Activated naive CD4-positive, alpha-beta T cell treated with anti-CD3 and anti-CD28 coated beads, Interleukin-2, amount 50 U/mL, for 24 hours (primary cell): Measurements from ENCODE around the gene CES5A.
"Not testable (repeated sequence)": the region's sequence is repeated elsewhere in the genome, so short reads cannot be mapped to it uniquely, and the experiment has no call there.

Experiments used
- H3K27ac Mint-ChIP-seq: one replicate; pipeline ENCODE4 v1.8.0; 2021; ENCODE audit warnings: mild to moderate bottlenecking, mixed read lengths
- H3K27me3 Mint-ChIP-seq: one replicate; pipeline ENCODE4 v1.8.0; 2021; ENCODE audit warnings: mixed read lengths
- H3K36me3 Mint-ChIP-seq: one replicate; pipeline ENCODE4 v1.8.0; 2021; ENCODE audit warnings: mixed read lengths
- H3K4me1 Mint-ChIP-seq: one replicate; pipeline ENCODE4 v1.8.0; 2021; ENCODE audit warnings: mixed read lengths
- H3K4me3 Mint-ChIP-seq: one replicate; pipeline ENCODE4 v1.8.0; 2021; ENCODE audit warnings: mild to moderate bottlenecking, mixed read lengths
- H3K9me3 Mint-ChIP-seq: one replicate; pipeline ENCODE4 v1.8.0; 2021; ENCODE audit warnings: mixed read lengths

CES5A gene

DNA sequence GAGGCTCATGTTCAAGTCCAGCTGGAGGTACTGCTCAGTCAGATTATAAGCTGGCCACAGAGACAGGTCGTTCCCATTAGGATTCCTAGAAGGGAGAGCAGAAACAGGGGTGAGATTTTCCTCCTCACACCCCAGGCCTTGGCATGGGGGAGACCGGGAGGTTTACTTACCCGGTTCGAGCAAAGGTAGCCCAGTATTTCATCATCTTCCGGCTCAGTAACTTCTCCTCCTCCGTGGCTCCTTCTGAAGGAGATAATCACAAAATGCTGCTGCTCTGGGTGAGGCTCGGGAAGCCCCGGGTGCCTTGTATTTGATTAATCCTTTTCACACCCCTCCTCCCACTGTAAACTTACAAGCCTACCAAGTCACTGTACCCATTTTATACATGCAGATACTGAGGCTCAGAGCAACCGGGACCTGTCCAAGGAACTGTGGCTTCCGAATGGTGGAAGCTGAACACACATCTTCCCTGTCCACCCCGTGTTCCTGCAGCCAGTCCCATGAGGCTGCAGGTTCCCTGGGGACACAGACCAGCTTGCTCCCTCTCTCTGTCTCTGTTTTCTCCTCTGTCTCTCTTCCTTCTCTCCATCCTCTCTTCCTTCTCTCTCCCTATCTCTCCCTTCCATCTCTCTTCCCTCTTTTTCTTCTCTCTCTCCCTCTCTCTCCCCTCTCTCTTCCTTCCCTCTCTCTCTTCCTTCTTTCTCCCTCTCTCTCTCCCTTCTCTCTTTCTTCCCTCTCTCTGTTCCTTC is 28.4 kb downstream of the CES5A start:
- H3K4me3 Mint-ChIP-seq, result no peak overlapping the region
- no peaks in the 10 kb centered on the region for H3K36me3 Mint-ChIP-seq
- H3K27ac Mint-ChIP-seq, result no peak overlapping the region
- no peaks in the 10 kb centered on the region for H3K9me3 Mint-ChIP-seq
- H3K27me3 Mint-ChIP-seq, result peaks cover 15% of the 10 kb centered on the region
- H3K4me1 Mint-ChIP-seq, result no peaks in the 10 kb centered on the region

DNA sequence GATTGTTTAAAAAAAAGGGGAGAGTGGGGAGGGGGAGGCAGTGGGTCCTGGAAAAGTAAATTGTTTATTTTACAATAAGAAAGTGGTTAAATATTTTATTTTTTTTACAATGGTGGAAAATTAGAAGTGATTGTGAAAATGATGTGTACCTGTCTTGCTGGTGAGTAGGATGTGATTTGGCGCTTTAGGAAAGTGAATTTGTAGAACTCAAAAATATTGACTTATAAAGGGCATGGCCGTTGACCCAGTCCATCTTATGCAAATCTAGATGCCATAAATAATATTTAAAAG is 32.1 kb downstream of the CES5A start:
- H3K36me3 Mint-ChIP-seq, result no peaks in the 10 kb centered on the region
- H3K27me3 Mint-ChIP-seq, result peaks cover 8% of the 10 kb centered on the region
- no peaks in the 10 kb centered on the region for H3K9me3 Mint-ChIP-seq
- no peak overlapping the region for H3K27ac Mint-ChIP-seq
- no peaks in the 10 kb centered on the region for H3K4me1 Mint-ChIP-seq
- H3K4me3 Mint-ChIP-seq, result no peak overlapping the region

DNA sequence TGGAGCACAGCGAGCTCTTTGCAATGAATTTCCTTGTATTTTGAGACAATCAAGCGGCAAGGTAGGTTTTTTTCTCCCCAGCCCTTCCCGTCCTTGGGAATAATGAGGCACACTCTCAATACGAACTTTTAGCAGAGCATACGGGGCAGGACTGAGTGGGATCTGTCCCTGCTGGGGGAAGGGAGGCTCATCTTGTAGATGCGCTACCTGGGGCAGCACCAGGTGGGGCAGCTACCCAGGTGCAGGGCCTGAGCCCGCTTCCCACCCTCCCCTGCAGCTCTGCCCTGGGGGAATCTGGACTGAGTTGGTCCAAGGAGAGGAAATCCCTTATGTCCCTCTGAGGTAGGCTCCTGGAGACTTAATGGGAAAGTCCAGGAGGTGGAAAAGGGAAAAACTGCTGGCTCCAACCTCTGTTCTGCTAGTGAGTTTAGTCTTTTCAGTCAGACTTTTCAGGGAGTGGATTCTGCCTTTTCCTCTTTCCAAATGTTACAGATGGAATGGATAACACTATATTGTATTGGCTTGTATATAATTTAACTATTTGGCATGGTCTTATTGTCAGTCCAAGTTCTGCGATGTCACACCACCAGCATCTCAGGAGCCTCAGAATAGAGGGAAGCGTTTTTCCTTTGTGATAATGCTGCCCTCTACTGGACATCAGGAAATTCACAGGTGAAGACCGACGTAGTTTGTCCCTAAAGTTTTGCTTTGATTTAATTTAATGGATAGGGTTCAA is 32.6 kb downstream of the CES5A start:
- Mint-ChIP-seq H3K27ac (no peak overlapping the region), H3K4me3 (no peak overlapping the region), H3K9me3 (no peaks in the 10 kb centered on the region), H3K27me3 (peaks cover 8% of the 10 kb centered on the region), H3K36me3 (no peaks in the 10 kb centered on the region), H3K4me1 (no peaks in the 10 kb centered on the region)

DNA sequence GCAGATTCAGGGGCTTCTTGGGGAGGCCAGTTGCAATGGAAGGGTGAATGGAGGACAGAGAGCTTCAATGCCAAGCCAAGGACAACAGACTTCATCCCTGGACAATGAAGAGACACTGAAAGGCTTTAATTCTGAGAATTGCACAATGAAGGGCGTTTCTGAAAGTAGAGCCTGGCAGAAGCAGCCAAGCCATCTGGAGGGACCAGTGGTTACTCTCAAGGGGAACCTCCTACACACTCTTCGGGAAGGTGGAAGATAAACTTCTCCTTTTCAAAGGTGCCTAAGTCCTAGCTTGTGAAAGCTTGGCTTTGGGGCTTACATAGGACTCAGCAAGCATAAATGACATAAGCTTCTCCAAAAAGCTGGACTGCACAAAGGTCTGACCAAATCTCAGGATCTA is 36.1 kb downstream of the CES5A start:
- Mint-ChIP-seq H3K4me1 (no peaks in the 10 kb centered on the region), H3K36me3 (no peaks in the 10 kb centered on the region), H3K4me3 (no peak overlapping the region), H3K9me3 (no peaks in the 10 kb centered on the region), H3K27ac (no peak overlapping the region), H3K27me3 (peaks cover 2% of the 10 kb centered on the region)

GRCh38 chr16:55836158-55836611 is 39.0 kb downstream of the CES5A start:
- Mint-ChIP-seq H3K4me1 (no peaks in the 10 kb centered on the region), H3K36me3 (no peaks in the 10 kb centered on the region), H3K9me3 (no peaks in the 10 kb centered on the region), H3K27me3 (no peaks in the 10 kb centered on the region), H3K4me3 (no peak overlapping the region), H3K27ac (no peak overlapping the region)

GRCh38 chr16:55835581-55835980 is 39.6 kb downstream of the CES5A start:
- Mint-ChIP-seq H3K36me3 (no peaks in the 10 kb centered on the region), H3K4me1 (no peaks in the 10 kb centered on the region), H3K4me3 (no peak overlapping the region), H3K27ac (no peak overlapping the region), H3K27me3 (no peaks in the 10 kb centered on the region), H3K9me3 (no peaks in the 10 kb centered on the region)

GRCh38 chr16:55835173-55835572 is 40.0 kb downstream of the CES5A start:
- not testable (repeated sequence) for H3K36me3 Mint-ChIP-seq, H3K4me3 Mint-ChIP-seq, H3K27me3 Mint-ChIP-seq, H3K27ac Mint-ChIP-seq, H3K9me3 Mint-ChIP-seq, H3K4me1 Mint-ChIP-seq

- Mint-ChIP-seq H3K4me1 (no peaks in the 10 kb centered on the region), H3K27ac (no peak overlapping the region), H3K4me3 (no peak overlapping the region), H3K36me3 (no peaks in the 10 kb centered on the region), H3K9me3 (no peaks in the 10 kb centered on the region), H3K27me3 (peaks cover 1% of the 10 kb centered on the region)
These were observed 41.1 kb downstream of the CES5A start for GRCh38 chr16:55834049-55834448.

DNA sequence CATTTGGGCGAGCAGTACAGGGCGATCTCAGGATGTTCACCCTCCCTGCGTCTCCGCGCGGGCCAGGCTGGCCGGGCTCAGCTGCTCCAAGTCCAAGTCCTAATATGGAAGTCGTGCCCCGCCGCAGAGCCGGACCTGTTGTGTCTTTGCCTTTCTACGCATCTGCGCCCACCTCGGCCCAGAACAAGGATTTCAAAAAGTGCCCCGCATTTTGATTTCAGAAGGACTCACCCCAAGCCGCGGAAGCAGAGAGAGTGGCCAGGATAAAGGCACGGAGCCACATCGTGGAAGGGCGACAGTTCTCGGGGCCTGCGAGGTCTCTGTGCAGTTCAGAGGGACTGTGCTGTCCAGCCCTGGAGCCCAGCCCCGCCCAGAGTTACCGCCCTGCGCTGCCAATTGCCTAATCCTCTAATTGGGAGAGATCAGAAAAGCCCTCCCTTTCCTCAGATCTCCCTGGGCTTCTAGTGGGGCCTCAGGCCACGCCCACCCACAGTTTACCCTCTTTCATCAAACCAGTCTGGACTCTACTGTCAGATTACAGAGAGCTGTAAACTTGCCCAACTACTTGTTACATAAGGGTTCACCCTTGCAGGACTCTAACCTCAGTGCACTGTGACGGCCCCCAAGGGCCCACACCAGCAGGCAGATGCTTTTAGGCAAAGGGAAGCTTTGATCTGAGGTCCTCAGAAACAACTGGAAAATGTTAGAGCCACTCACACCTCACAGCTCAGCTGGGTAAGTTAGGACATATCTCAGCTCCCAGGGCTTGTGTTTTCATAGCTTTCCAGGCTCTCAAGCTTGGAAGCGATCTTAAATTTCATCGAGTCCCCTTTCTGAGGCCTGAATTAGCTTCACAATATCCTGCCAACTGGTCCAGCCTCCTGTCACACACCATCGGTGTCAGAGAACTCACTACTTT is 42.1 kb downstream of the CES5A start, which contains the start of gene CES1:
Gene CES1 (minus strand): TSS at position 324 of the 919 bp plus-strand sequence. CDS start 41 bp downstream, at position 283.
- H3K9me3 Mint-ChIP-seq, result no peaks in the 10 kb centered on the region
- no peak within 1 kb of the TSS for H3K4me3 Mint-ChIP-seq
- no peak within 1 kb of the TSS for H3K27ac Mint-ChIP-seq
- H3K36me3 Mint-ChIP-seq, result no peaks in the 10 kb centered on the region
- H3K27me3 Mint-ChIP-seq, result peaks cover 5% of the 10 kb centered on the region
- H3K4me1 Mint-ChIP-seq, result no peaks in the 10 kb centered on the region

- no peaks in the 10 kb centered on the region for H3K9me3 Mint-ChIP-seq
- no peak overlapping the region for H3K4me3 Mint-ChIP-seq
- H3K27me3 Mint-ChIP-seq, result peaks cover 5% of the 10 kb centered on the region
- H3K36me3 Mint-ChIP-seq, result no peaks in the 10 kb centered on the region
- no peaks in the 10 kb centered on the region for H3K4me1 Mint-ChIP-seq
- H3K27ac Mint-ChIP-seq, result no peak overlapping the region
These were observed 42.8 kb downstream of the CES5A start for GRCh38 chr16:55832425-55832772.

- Mint-ChIP-seq H3K4me3 (no peak overlapping the region), H3K36me3 (no peaks in the 10 kb centered on the region), H3K27me3 (peaks cover 5% of the 10 kb centered on the region), H3K4me1 (no peaks in the 10 kb centered on the region), H3K27ac (no peak overlapping the region), H3K9me3 (no peaks in the 10 kb centered on the region)
These were observed 44.4 kb downstream of the CES5A start for GRCh38 chr16:55830658-55831294.

- not testable (repeated sequence) for H3K4me1 Mint-ChIP-seq, H3K27me3 Mint-ChIP-seq, H3K36me3 Mint-ChIP-seq, H3K27ac Mint-ChIP-seq, H3K9me3 Mint-ChIP-seq, H3K4me3 Mint-ChIP-seq
These were observed 45.9 kb downstream of the CES5A start for GRCh38 chr16:55829232-55829631.

DNA sequence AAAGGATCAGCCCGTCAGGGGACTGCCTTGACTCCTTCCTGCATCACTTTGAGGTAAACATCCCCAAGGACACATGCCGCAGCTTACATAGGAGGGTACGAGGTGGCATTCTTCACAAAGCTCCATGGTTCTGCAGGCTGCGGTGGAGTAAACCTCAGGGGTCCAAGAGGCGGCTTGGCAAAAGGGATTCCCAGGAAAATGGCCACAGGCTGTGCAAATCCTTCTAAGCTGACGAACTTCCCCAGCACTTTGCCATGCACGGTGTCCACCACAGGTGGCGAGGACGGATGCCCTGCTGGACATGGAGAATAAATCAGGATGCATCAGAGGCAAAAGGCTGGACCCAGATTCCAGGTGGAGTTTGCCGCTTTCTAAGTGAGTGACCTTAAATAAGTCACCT is 46.5 kb downstream of the CES5A start:
- H3K4me1 Mint-ChIP-seq, result no peaks in the 10 kb centered on the region
- H3K27me3 Mint-ChIP-seq, result peaks cover 5% of the 10 kb centered on the region
- no peak overlapping the region for H3K27ac Mint-ChIP-seq
- H3K36me3 Mint-ChIP-seq, result no peaks in the 10 kb centered on the region
- H3K9me3 Mint-ChIP-seq, result no peaks in the 10 kb centered on the region
- H3K4me3 Mint-ChIP-seq, result no peak overlapping the region

GRCh38 chr16:55825115-55825728 is 50.0 kb downstream of the CES5A start:
- Mint-ChIP-seq H3K9me3 (no peaks in the 10 kb centered on the region), H3K4me1 (no peaks in the 10 kb centered on the region), H3K36me3 (no peaks in the 10 kb centered on the region), H3K27ac (no peak overlapping the region), H3K4me3 (no peak overlapping the region), H3K27me3 (peaks cover 6% of the 10 kb centered on the region)

DNA sequence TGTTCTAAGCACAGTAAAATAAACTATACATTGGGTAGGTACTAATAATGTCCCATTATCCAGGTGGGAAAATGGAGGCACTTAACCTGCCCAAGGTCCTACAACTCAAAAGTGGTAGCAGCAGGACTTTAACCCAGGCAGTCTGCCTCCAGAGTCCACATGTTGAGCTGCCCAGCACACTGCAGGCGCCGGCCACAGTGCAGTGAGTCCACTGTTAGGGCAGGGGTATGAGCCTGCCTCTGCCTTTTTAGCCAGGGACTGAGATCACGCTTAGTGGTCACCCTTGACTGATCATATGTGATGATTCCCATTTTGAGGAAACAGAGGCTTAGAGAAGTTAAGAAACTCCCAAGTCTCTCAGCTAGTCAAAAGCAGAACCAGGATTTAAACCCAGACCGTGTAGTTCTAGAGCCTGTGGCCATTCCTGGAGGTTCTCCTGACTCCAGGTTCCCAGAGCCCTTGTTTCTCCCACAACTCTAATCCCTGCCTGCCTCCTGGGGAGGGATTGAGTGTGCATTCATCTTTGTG is 50.6 kb downstream of the CES5A start:
- Mint-ChIP-seq H3K36me3 (no peaks in the 10 kb centered on the region), H3K4me1 (no peaks in the 10 kb centered on the region), H3K27me3 (peaks cover 6% of the 10 kb centered on the region)

More for the DNA sequence above, 50.6 kb downstream of the CES5A start:
- Mint-ChIP-seq H3K27ac (no peak overlapping the region), H3K9me3 (no peaks in the 10 kb centered on the region), H3K4me3 (no peak overlapping the region)
